NCI-H460 (cell line): ENCODE data around the gene LMAN1L. TPM values are rescaled to one million over a fixed set of nuclear protein-coding genes. Genes with fewer than 3 reads are reported as not detected.

Experiments used
- DNase-seq: peaks from one replicate; pipeline ENCODE4 v3.0.0-alpha.2; 2016; ENCODE audit warnings: low read depth; ENCODE audit errors: extremely low read depth
- polyA plus RNA-seq: library from polyadenylated mRNA; depleted of rRNA; stranded (reverse); fragments of >200 nt; gene quantifications from 2 replicates; pipeline ENCODE4 v1.2.3, GENCODE V29; 2014; cell fraction: nucleus; rRNA removed
- total RNA-seq: library from RNA; depleted of rRNA; stranded (reverse); fragments of >200 nt; shearing (Covaris generic); gene quantifications from 2 replicates; pipeline ENCODE4 v1.2.3, GENCODE V29; 2014; rRNA removed

LMAN1L gene
- total RNA-seq = not detected in 2 replicates
- not detected in 2 replicates for polyA plus RNA-seq

GRCh38 chr15:74812533-74812932 lies at the start of gene LMAN1L:
LMAN1L (plus strand) TSS chr15:74812835; CDS start chr15:74812855, 20 bp downstream.
- DNase-seq = no peak

GRCh38 chr15:74763416-74763815 lies 49.2 kb upstream of the LMAN1L start:
- no peak for DNase-seq

GRCh38 chr15:74767167-74768098 lies 45.2 kb upstream of the LMAN1L start:
- no peak for DNase-seq

- no peak for DNase-seq
These were observed 44.4 kb upstream of the LMAN1L start for GRCh38 chr15:74768099-74768770.

GRCh38 chr15:74768771-74769342 lies 43.8 kb upstream of the LMAN1L start:
- peak; percentile 65 for DNase-seq

GRCh38 chr15:74769463-74770025 lies 43.1 kb upstream of the LMAN1L start:
- DNase-seq = no peak

GRCh38 chr15:74770211-74770903 lies 42.3 kb upstream of the LMAN1L start:
- no peak for DNase-seq

- no peak for DNase-seq
These were observed 39.3 kb upstream of the LMAN1L start for GRCh38 chr15:74773329-74773728.

GRCh38 chr15:74773731-74774252 lies 38.8 kb upstream of the LMAN1L start:
- no peak for DNase-seq

- DNase-seq = no peak
These were observed 37.5 kb upstream of the LMAN1L start for GRCh38 chr15:74775132-74775562.

GRCh38 chr15:74775894-74776293 lies 36.7 kb upstream of the LMAN1L start:
- DNase-seq = no peak

GRCh38 chr15:74776821-74777768 lies 35.5 kb upstream of the LMAN1L start:
- peak; percentile 85 for DNase-seq

GRCh38 chr15:74777769-74778598 lies 34.7 kb upstream of the LMAN1L start:
- DNase-seq = no peak

GRCh38 chr15:74778599-74778970 lies 34.0 kb upstream of the LMAN1L start:
- DNase-seq = no peak

GRCh38 chr15:74779162-74779648 lies 33.4 kb upstream of the LMAN1L start:
- DNase-seq = no peak

GRCh38 chr15:74780523-74781430 lies 31.9 kb upstream of the LMAN1L start:
- no peak for DNase-seq
